Stimulated activated CD8-positive, alpha-beta memory T cell treated with anti-CD3 and anti-CD28 coated beads, Interleukin-15, amount 100 ng/mL, for 1 hour (primary cell): ENCODE data around the gene EGFL8.
A peak's percentile ranks its signal among the peaks of the same experiment; 100 is the strongest.

Experiments used
- DNase-seq: peaks from one replicate; pipeline ENCODE4 v3.0.0-alpha.2; 2020; ENCODE audit warnings: low read depth

EGFL8 gene

DNA sequence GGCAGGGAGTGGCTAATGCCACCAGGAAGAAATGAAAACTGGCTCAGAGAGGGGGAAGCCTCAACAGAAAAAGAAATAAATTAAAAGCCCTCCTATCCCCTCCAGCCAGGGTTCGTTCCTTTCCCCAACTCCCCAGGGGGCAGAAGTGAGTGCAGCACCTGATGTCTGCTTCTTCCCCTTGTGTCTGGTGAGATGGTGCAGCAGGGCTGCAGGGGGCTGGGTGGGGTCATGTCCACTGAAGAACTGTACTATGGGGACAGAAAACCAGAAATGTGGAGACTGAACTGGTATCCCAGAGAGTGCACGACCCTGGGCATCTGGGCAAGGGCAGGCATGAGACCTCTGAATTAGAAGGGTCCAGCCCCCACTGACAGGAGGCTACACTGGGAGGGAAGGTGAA lies 4.0 kb downstream of the EGFL8 start:
- no peak for DNase-seq

DNA sequence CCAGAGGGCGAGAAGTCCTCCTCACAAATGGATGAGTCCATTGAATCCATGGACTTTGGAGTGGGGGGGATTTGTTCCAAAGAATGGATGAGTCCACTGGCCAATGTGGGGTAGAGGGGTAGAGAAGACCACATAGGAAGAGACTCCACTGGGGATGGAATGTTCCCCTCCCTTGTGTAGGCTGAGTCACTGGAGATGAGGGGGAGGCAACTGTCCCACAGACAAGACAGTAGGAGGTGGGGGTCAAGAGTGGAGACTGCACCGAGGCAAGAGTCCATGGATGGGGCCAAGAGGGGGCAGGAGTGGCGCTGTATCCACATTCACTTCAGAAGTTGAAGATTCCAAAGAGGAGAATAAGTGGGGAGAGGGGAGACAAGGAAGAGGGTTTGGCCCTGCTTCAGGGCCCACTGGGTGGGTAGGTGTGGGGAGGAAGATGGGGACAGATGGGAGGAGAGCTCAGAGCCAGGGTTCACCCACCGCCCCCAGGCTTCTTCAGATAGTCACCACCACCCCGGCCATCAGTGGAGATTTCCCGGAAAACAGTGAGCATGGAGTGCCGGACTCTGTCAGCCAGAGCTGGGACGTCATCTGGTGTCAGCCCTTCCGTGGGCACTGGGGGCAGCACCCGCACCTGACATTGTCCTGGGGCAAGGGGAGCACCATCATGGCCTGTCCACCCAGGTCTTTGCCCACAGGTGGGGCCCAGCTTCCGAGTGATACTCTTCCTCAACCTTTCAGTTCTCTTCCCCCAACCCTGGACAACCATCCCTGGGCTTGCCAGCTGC lies 4.6 kb downstream of the EGFL8 start:
- no peak for DNase-seq

DNA sequence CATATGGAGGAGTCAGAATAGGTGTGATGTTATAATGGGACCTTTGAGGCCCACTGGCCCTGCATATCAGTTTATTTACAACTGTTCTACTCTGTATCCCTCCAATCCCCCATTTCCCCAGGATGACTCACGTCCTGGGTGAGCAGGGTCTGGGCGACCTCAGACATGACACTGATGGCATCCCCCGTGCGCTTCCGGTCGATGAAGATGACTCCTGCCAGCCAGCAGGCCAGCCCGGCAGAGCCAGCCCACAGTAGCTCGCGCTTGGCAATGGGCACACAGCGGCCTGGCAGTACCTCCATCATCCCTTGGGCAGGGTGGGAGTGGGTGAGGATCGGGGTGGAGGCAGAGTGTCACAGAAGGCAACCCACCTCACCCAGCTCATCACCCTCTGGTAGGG lies 5.9 kb downstream of the EGFL8 start:
- no peak for DNase-seq

DNA sequence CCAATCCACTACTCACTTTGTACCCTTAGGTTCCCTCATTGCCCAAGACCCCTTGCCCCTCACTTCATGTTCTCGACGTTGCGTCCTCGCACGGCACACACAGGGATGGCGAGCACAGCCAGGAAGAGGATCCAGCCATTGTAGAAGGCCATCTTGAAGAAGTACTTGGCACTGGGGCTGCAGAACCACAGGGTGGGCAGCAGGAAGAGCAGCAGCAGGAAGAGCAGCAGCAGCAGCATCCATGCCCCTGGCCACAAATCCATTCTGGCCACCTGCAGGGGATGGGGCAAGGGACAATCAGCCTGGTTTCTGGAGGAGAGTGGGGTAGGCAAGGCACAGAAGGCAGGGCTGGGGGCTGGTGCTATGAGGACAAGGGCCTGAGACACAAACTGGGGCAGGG lies 6.8 kb downstream of the EGFL8 start:
- no peak for DNase-seq

DNA sequence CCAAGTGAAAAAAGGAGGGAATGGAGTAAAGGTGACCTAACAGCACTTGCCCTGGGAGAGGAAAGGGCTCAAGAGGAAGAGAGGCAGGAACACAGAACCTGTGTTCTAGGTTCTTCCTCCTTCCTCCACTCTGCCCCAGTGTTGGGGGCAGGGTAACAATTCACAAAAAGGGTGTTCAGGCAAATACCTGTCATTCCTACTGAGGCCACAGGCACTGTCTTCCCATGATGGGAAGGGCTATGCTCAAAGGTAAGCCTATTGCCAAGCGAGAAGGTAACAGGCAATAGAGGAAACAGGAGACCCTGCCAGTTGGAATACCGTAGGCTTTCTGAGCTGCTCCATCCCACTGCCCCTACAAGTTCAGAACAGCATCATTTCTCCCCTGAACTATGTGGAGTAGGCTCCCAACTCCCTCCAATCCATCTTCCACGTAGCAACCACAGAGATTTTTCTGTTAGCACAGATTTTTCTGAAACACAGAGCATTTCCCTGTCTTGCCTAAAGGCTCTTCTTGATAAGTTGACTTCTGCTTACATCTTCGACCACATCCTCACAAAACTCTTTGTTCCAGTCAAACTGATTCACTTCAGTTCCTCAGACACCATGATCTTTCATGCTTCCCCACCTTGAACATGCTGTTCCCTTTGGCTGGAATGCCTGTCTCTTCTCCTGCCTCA lies 8.8 kb downstream of the EGFL8 start:
- DNase-seq: no peak

DNA sequence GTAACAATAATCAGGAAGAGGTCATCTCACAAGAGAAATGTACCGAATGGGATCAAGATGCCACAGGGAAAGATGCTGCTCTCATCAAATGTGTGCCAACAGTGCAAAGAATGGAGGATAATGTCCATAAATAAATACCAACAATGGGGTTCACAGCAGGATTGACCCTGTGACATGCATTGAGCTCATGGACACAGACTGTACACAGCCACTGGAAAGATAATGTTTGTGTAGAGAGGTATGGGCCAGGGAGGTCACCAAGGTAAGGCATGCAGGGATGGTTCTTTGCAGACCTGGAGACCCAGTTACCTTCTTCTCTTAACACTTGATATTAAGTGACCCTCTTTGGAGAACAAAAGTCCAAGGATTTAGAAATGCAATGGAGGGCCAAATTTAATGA lies 10.0 kb downstream of the EGFL8 start:
- DNase-seq: no peak

DNA sequence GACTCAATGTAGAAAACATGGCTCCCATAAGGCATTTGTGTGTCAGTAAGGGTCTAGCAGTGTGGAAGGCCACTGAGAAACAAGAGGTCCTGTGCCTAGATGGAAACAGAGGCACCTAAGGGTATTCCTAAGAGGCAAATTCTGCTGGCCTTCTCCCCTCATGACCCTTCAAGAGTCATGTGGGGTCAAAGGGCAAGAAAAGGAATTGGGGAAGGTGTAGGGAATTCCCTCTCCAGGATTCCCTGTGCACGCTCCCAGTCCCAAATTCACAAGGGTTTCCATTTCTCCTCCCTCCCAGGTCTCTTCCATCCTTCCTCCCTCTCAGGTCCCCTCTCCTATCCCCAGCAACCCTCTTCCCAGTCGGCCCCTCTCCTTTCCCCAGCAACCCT lies 10.9 kb downstream of the EGFL8 start:
- no peak for DNase-seq

DNA sequence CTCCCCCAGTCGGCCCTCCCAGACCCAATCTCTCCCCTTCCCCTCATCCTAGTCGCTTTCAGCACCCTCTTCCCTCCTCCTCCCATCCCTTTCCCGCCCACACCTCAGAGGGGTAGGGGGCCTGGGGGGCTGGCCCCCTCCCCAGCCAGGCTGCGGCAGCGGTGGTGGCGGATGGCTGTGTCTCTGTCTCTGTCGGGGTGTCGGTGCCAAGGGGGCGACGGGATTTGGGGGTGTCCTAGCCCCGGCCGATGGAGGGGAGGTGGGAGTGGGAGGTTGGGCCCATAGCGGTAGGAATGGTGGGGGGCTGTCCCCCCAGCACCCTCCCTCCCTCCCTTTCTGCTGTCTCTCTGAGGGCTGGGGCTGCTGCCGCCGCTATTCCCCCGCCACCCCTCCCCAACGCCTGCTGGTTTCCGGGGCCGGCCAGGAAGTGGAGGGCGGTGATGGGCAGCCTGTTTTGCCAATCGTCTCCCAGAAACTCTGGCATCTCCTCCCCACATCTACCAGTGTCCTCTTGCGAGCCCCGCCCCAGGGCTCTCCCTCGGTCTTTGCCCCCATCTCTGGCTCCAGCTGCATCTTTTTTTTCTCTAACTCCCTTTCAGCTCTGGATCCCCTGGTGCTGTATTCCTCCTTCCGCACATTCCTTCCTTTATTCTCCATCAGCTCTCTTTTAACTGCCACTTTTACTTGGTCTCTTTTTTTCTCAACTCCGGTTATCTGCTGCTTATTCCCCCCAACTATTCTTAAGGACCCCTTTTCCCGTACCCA lies 11.5 kb downstream of the EGFL8 start, which contains the start of gene AGPAT1:
TSS of gene AGPAT1 (minus strand) at position 374 of the 765 bp plus-strand sequence. CDS start 4,588 bp downstream, outside the sequence.
- peak; percentile 93 for DNase-seq

DNA sequence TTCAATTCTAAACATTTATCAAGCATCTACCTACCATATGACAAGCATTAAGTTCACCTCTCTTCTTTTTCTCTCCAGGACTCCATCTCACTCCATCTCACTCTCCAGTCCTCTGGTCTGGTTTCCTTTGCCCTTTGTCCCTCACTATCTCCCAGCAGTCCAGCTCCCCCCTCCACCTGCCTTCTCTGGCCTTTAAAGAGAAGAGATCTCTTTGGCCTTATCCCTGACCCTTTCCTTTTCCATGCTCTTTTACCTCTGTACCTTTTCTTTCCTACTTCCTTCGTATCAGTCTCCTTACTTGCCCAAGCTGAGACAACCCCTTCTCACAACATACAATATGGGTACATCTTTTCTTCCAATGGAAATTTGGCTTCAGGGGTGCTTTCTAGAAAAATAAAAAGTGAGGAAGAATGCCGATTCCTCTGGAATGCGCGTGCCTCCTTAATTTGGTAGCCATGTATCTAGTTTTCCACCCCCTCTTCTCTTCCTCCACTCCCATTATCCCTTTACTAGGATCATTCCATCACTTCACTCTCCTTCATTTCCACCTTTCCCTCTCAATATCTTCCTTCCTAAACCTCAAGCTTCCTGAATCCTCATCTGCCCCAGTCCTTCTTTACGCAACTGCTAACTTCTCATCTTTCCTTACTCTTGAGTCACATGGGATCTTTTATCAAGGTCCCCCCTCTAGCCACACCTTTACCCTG lies 12.2 kb downstream of the EGFL8 start:
- DNase-seq: no peak

DNA sequence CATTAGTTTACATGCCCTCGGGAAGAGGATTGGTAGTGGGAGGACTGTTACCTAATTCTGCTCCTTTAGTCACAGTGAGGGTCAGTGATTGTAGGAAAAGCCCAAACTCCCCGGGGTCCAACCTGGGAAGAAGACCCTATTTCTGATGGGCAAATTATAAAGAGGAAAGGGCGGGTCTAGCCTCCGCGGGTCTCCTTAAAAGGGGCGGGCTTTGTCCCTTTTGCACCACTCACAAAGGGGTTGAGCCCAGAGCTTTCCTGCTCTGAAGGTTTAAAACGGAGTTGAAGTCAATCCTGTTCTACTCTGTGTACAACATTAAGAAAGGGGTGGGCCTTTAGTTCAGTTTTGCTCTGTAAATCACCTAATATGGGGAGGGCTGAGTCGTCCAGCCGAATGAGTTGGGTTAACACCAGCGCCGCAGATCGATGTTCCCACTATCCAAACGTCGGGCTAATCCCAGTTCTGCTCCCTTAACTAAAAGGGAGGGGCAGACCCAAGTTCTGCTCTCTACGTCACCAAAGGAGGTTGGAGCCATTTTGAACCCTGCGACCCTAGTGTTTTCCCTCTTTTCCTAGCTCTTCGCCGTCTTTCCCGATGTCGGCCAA lies 12.9 kb downstream of the EGFL8 start:
- DNase-seq: no peak

DNA sequence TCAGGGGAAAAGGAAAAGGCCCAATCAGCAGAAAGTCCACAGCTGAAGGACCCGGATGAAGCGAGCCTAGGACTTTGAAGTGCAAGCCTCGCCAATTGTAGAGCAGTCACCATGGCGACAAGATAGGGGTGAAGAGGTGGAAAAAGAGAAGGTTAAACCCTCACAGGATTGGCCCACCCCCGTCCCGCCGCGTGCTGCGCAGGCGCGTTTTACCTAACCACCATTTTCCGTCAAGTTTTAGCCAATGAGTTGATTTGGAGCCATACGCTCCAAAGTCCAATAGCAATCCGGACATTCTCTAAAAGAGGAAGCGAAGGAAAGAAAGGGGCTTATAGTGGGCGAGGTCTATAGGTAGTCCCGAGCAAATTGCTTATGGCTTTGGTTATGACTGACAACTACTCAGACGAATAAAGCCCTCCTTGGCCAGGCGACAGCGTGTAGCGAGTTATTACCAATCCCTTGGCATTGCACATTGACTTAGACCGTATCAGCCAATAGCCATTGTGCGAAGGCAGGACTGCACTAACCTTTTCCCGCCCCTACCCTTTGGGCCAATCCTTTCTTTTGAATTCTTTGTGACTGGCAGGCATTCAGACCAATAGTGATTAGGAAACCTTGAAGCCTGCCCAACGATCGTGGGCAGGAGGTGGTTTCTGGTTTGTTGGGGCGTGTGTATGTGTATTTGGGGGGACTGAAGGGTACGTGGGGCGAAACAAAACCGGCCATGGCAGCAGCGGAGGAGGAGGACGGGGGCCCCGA lies 13.6 kb downstream of the EGFL8 start, which contains the start of gene RNF5:
TSS of gene RNF5 (plus strand) at position 618 of the 759 bp plus-strand sequence. CDS start at position 725, 107 bp downstream.
- peak; percentile 82 for DNase-seq

DNA sequence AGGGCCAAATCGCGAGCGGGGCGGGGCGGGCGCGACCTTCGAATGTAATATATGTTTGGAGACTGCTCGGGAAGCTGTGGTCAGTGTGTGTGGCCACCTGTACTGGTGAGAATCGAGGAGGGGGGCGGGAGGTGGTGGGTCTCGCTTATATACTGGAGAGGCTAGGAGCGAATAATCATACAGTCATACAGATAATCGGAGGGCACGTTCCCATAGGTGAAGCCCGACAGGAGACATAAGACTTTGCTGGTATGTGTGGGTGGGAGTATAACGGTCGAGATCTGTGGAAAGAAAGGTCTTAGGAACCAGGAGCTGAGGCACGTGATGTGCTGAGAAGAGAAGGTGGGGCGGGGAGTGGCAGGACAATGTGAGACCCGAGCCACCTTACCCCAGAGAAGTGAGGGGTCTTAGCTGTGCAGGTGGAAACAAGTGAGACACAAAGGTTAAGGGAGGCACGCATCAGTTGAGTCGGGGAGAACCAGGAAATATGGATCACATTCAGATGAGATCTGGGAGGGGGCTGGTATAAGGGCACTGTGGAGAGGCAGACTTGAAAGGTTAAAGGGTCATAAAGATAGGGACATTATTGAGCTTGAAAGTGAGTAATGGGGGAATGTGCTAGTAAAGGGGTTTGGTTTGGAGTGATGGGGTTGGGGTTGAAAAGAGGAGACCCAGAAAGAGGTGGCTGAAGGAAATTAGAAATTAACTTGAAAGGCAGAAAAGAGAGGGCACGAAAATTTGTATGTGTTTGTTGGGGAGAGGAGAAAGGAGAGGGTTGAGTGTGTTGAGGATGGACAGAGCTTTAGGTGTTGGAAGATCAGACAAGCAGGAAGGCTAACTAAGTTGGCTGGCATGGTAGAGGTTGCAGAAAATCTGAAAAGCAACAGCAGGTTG lies 14.4 kb downstream of the EGFL8 start:
- no peak for DNase-seq

DNA sequence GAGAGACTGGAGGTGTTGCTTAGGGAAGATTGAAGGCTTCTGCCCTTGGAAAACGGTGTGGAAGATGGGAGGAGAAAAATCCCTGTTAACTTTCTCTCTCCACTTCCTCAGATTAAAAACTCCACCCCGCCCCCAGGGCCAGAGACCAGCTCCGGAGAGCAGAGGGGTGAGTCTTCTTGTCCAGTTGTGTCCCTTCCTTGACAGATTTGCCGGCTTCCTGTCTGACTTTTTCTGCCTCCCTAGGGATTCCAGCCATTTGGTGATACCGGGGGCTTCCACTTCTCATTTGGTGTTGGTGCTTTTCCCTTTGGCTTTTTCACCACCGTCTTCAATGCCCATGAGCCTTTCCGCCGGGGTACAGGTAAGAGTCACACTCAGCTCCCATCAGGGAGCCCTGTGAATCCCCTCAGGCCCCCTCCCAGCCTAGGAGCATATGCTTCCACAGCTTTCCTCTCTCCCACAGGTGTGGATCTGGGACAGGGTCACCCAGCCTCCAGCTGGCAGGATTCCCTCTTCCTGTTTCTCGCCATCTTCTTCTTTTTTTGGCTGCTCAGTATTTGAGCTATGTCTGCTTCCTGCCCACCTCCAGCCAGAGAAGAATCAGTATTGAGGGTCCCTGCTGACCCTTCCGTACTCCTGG lies 15.5 kb downstream of the EGFL8 start:
- no peak for DNase-seq

DNA sequence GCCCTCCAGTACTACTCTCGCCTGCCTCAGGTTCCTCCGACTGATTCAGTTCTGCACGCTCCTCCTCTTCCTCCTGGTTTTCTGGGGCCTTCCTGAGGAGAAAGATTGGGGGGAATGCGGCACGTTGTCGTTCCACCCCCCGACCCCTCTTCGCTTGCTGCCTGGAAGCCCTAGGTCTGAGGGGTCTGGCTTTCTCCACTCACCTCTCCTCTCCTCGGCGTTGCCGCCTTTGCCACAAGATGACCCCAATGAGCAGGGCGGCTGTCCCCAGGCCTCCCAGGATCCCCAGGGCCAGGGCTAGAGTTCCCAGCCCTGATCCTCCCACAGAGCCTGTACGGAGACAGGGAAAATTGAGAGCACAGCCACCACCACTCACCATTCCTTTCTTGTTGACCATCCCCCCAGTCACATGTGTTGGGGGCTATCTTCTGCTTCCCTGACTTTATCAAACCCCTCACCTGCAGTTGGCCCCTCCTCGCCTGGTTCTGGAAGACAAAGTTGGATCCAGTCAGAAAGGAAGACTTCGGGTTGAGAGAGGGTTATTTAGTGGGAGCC lies 16.8 kb downstream of the EGFL8 start:
- DNase-seq: no peak

DNA sequence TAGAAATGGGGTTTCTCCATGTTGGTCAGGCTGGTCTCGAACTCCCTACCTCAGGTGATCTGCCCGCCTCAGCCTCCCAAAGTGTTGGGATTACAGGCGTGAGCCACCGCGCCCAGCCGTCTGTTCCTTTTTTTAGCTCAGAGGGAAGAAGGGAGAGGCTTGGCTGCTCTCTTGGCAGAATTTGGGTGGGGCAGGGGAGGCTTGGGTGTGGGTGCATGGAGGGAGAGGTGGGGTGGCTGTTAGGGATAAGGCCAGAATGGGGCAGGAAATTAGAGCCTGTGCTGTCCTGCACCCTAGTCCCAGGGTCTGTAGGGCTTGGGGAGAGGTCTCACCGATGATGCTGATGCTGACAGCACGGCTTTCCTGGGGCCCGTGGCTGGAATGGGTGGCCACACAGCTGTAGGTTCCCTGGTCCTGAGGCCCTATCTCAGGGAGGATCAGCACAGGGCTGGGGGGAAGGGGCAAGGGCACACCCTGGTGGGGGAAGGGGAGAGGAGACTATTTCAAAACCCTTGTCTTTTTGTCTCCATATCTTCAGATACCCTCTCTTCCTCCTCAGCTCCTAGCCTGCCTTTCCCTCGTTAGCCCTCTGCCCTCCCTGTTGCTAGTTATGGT lies 17.6 kb downstream of the EGFL8 start:
- DNase-seq: no peak

DNA sequence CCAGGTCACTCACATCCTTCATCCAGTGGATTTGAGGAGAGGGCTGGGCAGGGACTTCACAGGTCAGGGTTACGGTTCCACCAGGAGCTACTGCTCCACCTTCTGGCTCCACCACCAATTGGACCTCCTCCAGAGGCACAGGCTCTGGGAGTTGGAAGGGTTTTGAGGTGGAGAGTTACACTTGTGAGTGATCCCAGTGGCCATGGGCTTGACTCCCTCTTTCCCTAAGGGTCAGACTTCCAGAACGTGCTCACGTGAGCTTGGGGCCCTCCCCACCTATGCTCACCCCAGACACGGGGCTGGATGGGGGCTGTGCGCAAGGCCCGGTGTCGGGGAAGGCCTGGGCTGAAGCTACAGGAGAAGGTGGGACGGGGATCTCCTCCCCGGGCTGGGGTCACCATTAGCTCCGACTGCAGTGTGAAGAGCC lies 18.2 kb downstream of the EGFL8 start:
- no peak for DNase-seq

DNA sequence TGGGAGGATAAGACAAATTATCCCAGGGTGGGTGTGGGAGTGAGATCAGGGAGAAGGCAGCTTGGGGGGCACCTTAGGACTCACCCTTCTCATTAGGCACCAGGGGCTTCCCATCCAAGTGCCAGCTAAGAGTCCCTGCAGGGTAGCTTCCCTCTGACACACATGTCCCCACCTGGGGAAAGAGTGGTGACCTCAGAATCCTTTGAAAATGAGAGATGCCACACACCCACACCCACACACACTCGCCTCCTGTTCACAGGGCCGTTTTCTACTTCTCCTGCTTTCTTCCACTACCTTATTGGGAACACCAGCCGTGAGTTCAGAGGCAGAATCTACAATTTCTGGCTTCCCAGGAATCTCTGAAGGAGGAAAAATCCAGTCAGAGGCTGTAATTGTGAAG lies 18.6 kb downstream of the EGFL8 start:
- no peak for DNase-seq

DNA sequence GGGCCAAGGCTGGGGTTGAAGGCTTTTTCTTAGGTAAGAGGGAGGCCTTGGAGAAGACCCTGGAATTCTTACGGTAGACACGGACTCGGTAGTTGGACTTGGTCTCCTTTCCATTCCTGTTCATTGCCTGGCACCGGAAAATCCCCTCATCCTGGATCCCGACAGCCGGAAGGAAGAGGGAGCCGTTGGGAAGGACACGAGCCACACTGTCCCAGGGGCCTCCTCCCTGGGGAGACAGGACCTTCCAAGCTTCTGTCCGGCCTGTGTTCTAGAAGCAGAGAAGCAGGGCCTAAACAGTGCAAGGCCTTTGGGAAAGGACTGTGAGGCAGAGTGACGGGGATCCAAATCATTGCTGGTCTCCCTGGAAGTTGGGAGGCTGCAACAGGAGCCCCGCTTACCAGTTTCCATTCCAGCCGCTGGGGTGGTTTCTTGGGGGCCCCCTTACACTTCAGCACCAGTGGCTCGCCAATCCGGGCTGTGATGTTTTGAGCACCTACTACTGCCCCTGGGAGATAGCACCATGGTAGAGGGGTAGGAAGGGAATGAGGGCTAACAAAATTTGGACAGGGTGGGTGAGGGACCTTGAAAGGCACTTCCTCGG lies 19.2 kb downstream of the EGFL8 start:
- DNase-seq: no peak
